GM10266 (cell line): ENCODE data around the gene UMAD1.

Experiments used
- DNase-seq: peaks from one replicate; pipeline ENCODE4 v3.0.0; 2012; ENCODE audit errors: extremely low spot score
- TF ChIP-seq, protein P1 (sequence below): IDR thresholded peaks from 2 replicates; pipeline ENCODE4 v1.5.1; 2012; ENCODE audit warnings: mild to moderate bottlenecking, low read depth; ENCODE audit not compliant: control insufficient read depth, insufficient read depth; ENCODE audit errors: missing control alignments

Gene UMAD1

DNA sequence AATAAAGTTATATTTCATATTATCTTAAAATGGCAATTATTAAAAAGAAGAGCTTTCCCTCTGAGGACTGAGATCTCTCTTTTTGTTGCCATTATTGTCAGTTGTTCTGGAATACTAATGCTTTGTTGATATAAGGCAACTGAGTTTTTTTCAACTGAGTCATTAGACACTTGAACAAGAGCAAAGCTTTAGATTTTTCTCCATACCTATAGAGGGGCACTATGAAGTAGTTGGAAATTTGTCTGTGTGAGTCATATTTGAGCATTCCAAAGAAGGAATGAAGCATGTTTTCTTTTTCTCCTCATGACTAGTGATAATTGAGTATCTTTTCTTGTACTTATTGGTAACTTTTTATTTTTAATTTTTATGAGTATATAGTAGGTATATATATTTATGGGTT, 53.3 kb downstream of the UMAD1 start:
- no peak for DNase-seq
- TF ChIP-seq, protein P1, sequence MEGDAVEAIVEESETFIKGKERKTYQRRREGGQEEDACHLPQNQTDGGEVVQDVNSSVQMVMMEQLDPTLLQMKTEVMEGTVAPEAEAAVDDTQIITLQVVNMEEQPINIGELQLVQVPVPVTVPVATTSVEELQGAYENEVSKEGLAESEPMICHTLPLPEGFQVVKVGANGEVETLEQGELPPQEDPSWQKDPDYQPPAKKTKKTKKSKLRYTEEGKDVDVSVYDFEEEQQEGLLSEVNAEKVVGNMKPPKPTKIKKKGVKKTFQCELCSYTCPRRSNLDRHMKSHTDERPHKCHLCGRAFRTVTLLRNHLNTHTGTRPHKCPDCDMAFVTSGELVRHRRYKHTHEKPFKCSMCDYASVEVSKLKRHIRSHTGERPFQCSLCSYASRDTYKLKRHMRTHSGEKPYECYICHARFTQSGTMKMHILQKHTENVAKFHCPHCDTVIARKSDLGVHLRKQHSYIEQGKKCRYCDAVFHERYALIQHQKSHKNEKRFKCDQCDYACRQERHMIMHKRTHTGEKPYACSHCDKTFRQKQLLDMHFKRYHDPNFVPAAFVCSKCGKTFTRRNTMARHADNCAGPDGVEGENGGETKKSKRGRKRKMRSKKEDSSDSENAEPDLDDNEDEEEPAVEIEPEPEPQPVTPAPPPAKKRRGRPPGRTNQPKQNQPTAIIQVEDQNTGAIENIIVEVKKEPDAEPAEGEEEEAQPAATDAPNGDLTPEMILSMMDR: no peak

DNA sequence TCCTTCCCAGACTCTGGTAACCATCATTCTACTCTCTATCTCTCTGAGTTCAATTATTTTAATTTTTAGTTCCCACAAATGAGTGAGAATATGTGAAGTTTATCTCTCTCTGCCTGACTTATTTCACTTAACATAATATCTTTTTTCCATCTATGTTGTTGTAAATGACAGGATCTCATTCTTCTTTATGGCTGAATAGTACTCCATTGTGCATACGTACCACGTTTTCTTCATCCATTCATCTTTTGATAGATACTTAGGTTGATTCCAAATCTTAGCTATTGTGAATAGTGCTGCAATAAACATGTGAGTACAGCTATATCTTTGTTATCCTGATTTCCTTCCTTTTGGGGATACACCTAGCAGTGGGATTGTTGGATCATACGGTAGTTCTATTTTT, 54.0 kb downstream of the UMAD1 start:
- TF ChIP-seq, protein P1: no peak
- no peak for DNase-seq

DNA sequence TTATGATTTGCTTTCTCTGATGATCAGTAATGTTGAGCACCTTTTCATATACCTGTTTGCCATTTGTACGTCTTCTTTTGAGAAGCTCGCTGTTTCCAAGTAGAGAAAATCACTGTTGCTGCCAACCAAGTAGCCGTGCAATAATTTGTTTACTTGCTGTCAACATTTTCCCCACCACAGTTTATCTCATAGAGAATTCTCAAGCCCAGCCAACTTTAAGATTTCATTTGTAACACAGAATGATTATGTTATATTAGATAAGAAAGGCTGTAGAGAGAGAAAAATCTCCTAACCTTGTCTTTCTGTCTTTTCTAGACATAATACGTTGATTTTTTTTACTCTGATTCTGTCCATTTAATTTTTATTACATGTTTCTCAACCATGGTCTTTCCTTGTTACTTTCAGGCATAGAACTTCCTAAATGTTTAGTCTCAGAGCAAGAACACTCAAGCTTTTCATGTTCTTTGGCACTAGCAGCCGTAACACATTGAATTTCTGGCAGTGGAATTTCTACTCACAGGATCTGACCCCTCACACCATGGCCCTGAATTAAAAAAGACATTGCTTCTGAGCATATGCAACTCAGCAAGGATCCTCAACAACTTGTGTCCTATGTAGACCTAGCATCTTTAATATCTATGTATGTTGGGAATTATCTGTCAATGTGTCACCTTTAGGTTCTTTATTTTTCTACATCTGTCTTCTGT, 54.7 kb downstream of the UMAD1 start:
- no peak for DNase-seq
- TF ChIP-seq, protein P1: no peak

DNA sequence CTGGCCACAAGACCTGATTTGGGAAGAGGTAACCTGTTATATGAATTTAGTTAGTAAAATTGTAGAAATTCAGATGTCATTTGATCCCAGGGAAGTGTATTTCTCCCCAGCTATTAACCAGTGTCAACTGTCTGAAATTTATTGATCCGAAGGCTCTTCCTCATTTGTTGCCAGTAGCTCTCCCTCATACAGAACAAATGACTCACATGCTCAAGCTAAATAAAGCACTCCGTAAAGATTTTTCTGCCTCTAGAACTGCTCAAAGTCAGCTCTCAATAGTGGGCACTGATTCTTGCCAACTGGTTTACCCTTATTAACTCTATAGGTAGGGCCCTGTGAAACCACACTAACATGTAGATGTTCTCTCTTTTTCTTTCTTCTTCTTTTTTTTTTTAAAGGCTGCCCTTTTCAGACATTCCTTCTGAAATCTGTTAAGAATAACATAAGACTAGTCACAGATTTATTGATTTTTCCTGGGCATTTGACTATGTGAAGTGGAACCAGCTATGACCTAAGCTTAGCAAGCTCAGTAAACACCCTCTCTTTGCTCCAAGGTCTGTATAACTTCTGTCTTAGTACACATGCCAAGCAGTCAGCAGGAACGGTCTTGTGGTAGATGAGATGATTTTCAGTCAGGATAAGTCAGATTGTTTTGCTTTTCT, 56.0 kb downstream of the UMAD1 start:
- TF ChIP-seq, protein P1: no peak
- DNase-seq: no peak

DNA sequence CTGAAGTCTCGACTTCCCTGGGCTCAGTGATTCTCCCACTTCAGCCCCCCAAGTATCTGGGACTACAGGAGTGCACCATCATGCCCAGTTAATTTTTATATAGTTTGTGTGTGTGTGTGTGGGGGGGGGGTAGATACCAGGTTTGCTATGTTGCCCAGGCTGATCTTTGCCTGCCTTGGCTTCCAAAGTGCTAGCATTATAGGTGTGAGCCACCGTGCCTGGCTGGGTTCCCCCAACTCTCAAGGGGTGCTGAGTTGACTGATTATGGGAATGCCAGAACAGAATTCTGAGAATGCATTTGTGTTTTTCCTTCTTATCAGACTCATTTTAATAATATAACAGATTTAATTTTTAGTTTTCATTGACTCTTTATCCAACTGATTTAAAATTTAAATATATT, 58.4 kb downstream of the UMAD1 start:
- no peak for DNase-seq
- TF ChIP-seq, protein P1: no peak

DNA sequence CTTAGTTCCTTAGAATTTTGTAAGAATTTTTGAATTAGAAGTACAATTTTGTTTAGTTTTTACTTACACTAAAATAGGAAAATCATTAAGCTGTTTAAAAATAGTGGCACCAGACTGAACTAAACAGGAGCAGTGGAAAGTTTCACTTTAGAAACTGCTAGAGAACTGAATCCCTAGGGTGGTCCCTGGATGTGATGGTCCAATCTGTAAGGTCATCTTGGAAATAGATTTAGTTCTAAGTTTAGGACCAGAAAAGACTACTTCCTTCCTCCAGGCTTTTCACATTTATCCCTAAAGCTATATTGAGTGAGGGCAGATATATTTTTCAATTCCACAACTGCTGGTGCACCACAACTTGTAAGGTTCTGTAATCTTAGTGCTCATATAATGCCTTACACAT, 58.8 kb downstream of the UMAD1 start:
- TF ChIP-seq, protein P1: no peak
- no peak for DNase-seq

DNA sequence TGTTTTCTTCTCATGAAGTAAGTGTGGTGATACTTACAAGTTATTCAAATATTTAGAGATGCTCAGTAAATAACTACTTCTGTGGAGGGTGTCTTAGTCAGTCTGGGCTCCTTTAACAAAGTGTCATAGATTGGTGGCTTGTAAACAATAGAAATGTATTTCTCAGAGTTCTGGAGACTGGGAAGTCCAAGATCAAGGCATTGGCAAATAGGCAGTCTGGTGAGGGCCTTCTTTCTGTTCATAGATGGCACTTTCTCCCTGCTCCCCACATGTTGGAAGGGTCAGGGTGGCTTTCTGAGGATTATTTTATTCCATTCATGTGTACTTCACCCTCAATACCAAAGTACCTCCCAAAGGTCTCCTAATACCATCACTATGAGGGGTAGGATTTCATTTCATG, 59.4 kb downstream of the UMAD1 start:
- no peak for DNase-seq
- TF ChIP-seq, protein P1: no peak
